Thyroid gland (tissue), 4 donors: Measurements from ENCODE around the gene MYO5C. TPM values are rescaled to one million over a fixed set of nuclear protein-coding genes. Genes with fewer than 3 reads are reported as not detected.

Source experiments
- DNase-seq, 2 donors: peaks; one replicate each; pipeline ENCODE4 v3.0.0-alpha.2; 2019
- H3K27ac ChIP-seq, 3 donors: fragments of 200-600 bp; sonication (generic); 1 replicate in 2 of 3; 2 replicates in 1 of 3; pipeline ENCODE4 v1.5.1; 2016 to 2019; ENCODE audit warnings: mild to moderate bottlenecking in 1 of 3, moderate library complexity in 1 of 3
- H3K27me3 ChIP-seq: fragments of 200-600 bp; sonication (generic); one replicate; pipeline ENCODE4 v1.5.1; 2019
- H3K36me3 ChIP-seq, 2 donors: fragments of 200-600 bp; sonication (generic); one replicate each; pipeline ENCODE4 v1.5.1; 2016 to 2019
- H3K4me1 ChIP-seq, 2 donors: fragments of 200-600 bp; sonication (generic); one replicate each; pipeline ENCODE4 v1.5.1; 2017 to 2019
- H3K4me3 ChIP-seq, 3 donors: fragments of 200-600 bp; sonication (generic); replicated peaks in 1 of 3; 1 replicate in 2 of 3; 2 replicates in 1 of 3; pipeline ENCODE4 v1.5.1; 2016; ENCODE audit warnings: mild to moderate bottlenecking in 1 of 3
- H3K9me3 ChIP-seq: fragments of 200-600 bp; sonication (generic); one replicate; pipeline ENCODE4 v1.5.1; 2017
- CTCF ChIP-seq, 6 experiments: fragments of 200-600 bp in 3 of 6; fragments of 450-650 bp in 3 of 6; sonication (generic) in 3 of 6; IDR thresholded peaks; one replicate each; pipeline ENCODE4 v1.5.1; 2016 to 2019; ENCODE audit warnings: antibody characterized with exemption in 6 of 6, mild to moderate bottlenecking in 2 of 6, inconsistent platforms in 1 of 6, moderate library complexity in 1 of 6
- POLR2A ChIP-seq, 2 donors: fragments of 450-650 bp; IDR thresholded peaks; one replicate each; pipeline ENCODE4 v1.6.1; 2017; ENCODE audit warnings: antibody characterized with exemption in 2 of 2, mild to moderate bottlenecking in 2 of 2, moderate library complexity in 1 of 2
- WGBS, 2 donors: methylation state at CpG; one replicate each; pipeline ENCODE4 v1.1.5; 2017; 5-methylcytosine and 5-hydroxymethylcytosine counted together
- intact Hi-C: fragments of 100-400 bp; cut with DNase I; formaldehyde crosslinking; loops from one replicate; pipeline ENCODE4 v1.15.1; 2023
- microRNA counts, 2 donors: library from miRNA; unstranded; fragments of <30 nt; microRNA quantifications; one replicate each; lab custom pipeline; 2016 to 2017
- microRNA-seq: library from miRNA; unstranded; fragments of <30 nt; microRNA quantifications from one replicate; pipeline ENCODE4, GENCODE V29; 2016
- small RNA-seq: library from RNA; depleted of rRNA; stranded (forward); fragments of <200 nt; gene quantifications from one replicate; pipeline ENCODE3, GENCODE V24; 2016
- total RNA-seq, 4 donors: library from RNA; depleted of rRNA; stranded (reverse); fragments of >200 nt; gene quantifications; one replicate each; pipeline ENCODE4 v1.2.3, GENCODE V29; 2016

MYO5C gene
- total RNA-seq, 4 donors from 2014 or later, result 84.0 to 130 (median 101) TPM

- TF ChIP-seq POLR2A (IDR thresholded peaks at IDR 0.05) (no peak), CTCF (IDR thresholded peaks at IDR 0.05) (no peak)
- Histone ChIP-seq H3K27ac (no peak overlapping the region), H3K9me3 (no peaks in the 10 kb centered on the region), H3K27me3 (no peaks in the 10 kb centered on the region), H3K4me1 (no peaks in the 10 kb centered on the region), H3K4me3 (no peak overlapping the region), H3K36me3 (peaks cover 0 to 5% of the 10 kb centered on the region in 2 donors)
- 95 to 97% methylated on average over 2 of the region's 2 CpGs for WGBS, 2 donors
- intact Hi-C loops, result no loop called here
- no peak for DNase-seq
Observed at GRCh38 chr15:52146261-52146660, 149.3 kb downstream of the MYO5C start.

GRCh38 chr15:52144656-52145178 lies 150.9 kb downstream of the MYO5C start:
- no peak overlapping the region for H3K4me3 ChIP-seq
- H3K36me3 ChIP-seq, result peaks cover 0 to 5% of the 10 kb centered on the region in 2 donors
- intact Hi-C loops, result no loop called here
- peaks cover 0 to under 1% of the 10 kb centered on the region in 2 donors for H3K4me1 ChIP-seq
- no peak for DNase-seq
- WGBS, 2 donors, result 90 to 100% methylated on average over 4 to 7 of the region's 7 CpGs
- TF ChIP-seq POLR2A (IDR thresholded peaks at IDR 0.05) (no peak), CTCF (IDR thresholded peaks at IDR 0.05) (no peak)
- H3K27ac ChIP-seq, result no peak overlapping the region
- no peaks in the 10 kb centered on the region for H3K9me3 ChIP-seq
- no peaks in the 10 kb centered on the region for H3K27me3 ChIP-seq

GRCh38 chr15:52143873-52144272 lies 151.7 kb downstream of the MYO5C start:
- Histone ChIP-seq H3K27ac (no peak overlapping the region), H3K36me3 (no peaks in the 10 kb centered on the region), H3K4me3 (no peak overlapping the region), H3K27me3 (no peaks in the 10 kb centered on the region), H3K9me3 (no peaks in the 10 kb centered on the region), H3K4me1 (peaks cover 0 to 9% of the 10 kb centered on the region in 2 donors)
- TF ChIP-seq POLR2A (IDR thresholded peaks at IDR 0.05) (no peak), CTCF (IDR thresholded peaks at IDR 0.05) (no peak)
- 80% methylated on average over 11 of the region's 11 CpGs for WGBS, 2 donors
- intact Hi-C loops, result no loop called here
- no peak for DNase-seq

MicroRNAs encoded within 50 kb of the gene (microRNA counts, 767-probe panel; counts per million panel counts)
- microRNA hsa-miR-1266 (lab: Ali Mortazavi, UCI), result 0 counts per million in 2 donors

Small RNAs within 50 kb of the gene (microRNA-seq; reads per million reads assigned to microRNA genes)
- gene MIR1266, result 2.6 reads per million

Small RNAs within 50 kb of the gene (small RNA-seq; reads per million reads assigned to genes)
- gene MIR1266 (0.75 reads per million), gene RF00019 (not detected)

Other genes starting within 250 kb of the MYO5C start
- gene BCL2L10, start 183.0 kb downstream of the MYO5C start, total RNA-seq, result under 1 TPM in 1 of 4 donors, not detected in 3; 0.58 TPM
- gene GNB5, start 104.4 kb downstream of the MYO5C start, total RNA-seq, result 10 to 100 TPM; 49.6 to 62.1 (median 54.4) TPM
- gene MYO5A, start 233.1 kb upstream of the MYO5C start, total RNA-seq, result 10 to 100 TPM; 23.3 to 44.1 (median 34.7) TPM